AG10803 (cell line): Measurements from ENCODE around the gene NCK1.
"Not testable (repeated sequence)": the region's sequence is repeated elsewhere in the genome, so short reads cannot be mapped to it uniquely, and the experiment has no call there.

ENCODE experiments used
- DNase-seq: peaks from one replicate; pipeline ENCODE4 v3.0.0; 2010; ENCODE audit warnings: low read depth
- H3K4me3 ChIP-seq: 2 replicates; pipeline ENCODE4 v1.5.1; 2011; ENCODE audit warnings: mild to moderate bottlenecking, low read length, control low read depth
- TF ChIP-seq, protein P1 (sequence below): conservative IDR thresholded peaks from 2 replicates; pipeline ENCODE4 v1.5.1; 2011; ENCODE audit warnings: mild to moderate bottlenecking, low read length, control low read depth, inconsistent platforms

The NCK1 gene

GRCh38 chr3:136962927-136963326 lies 100.9 kb downstream of the NCK1 start:
- no peak for DNase-seq
- no peak overlapping the region for H3K4me3 ChIP-seq
- TF ChIP-seq, protein P1, sequence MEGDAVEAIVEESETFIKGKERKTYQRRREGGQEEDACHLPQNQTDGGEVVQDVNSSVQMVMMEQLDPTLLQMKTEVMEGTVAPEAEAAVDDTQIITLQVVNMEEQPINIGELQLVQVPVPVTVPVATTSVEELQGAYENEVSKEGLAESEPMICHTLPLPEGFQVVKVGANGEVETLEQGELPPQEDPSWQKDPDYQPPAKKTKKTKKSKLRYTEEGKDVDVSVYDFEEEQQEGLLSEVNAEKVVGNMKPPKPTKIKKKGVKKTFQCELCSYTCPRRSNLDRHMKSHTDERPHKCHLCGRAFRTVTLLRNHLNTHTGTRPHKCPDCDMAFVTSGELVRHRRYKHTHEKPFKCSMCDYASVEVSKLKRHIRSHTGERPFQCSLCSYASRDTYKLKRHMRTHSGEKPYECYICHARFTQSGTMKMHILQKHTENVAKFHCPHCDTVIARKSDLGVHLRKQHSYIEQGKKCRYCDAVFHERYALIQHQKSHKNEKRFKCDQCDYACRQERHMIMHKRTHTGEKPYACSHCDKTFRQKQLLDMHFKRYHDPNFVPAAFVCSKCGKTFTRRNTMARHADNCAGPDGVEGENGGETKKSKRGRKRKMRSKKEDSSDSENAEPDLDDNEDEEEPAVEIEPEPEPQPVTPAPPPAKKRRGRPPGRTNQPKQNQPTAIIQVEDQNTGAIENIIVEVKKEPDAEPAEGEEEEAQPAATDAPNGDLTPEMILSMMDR = no peak

GRCh38 chr3:136969539-136969938 lies 107.5 kb downstream of the NCK1 start:
- not testable (repeated sequence) for H3K4me3 ChIP-seq, DNase-seq

DNA sequence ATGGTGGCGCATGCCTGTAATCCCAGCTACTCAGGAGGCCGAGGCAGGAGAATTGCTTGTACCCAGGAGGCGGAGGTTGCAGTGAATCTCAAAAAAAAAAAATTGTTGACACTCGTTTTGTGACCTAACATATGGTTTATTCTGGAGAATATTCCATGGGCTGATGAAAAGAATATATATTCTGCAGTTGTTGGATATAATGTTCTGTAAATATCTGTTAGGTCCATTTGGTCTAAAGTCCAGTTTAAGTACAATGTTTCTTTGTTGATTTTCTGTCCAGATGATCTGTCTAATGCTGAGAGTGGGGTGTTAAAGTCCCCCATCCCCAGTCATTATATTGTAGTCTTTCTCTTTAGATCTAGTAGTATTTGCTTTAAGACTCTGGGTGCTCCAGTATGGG lies 111.3 kb downstream of the NCK1 start:
- TF ChIP-seq, protein P1 = no peak

DNA sequence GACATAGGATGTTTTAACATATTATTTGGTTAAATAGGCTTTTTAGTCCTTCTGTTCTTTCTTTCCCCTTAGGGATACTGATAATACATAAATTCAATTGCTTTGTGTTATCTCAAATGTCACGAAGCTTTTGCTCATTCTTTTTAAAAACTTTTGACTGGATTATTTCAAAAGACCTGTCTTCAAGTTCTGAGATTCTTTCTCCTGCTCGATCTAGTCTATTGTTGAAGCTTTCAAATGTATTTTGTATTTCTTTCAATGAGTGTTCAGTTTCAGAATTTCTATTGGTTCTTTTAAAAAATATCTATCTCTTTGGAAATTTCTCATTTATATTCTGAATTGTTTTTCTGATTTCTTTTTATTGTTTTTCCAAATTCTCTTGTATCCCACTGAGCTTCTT lies 112.7 kb downstream of the NCK1 start:
- DNase-seq = no peak
- TF ChIP-seq, protein P1 = no peak
- no peak overlapping the region for H3K4me3 ChIP-seq

More for the DNA sequence above, 111.3 kb downstream of the NCK1 start:
- no peak overlapping the region for H3K4me3 ChIP-seq
- DNase-seq = no peak

DNA sequence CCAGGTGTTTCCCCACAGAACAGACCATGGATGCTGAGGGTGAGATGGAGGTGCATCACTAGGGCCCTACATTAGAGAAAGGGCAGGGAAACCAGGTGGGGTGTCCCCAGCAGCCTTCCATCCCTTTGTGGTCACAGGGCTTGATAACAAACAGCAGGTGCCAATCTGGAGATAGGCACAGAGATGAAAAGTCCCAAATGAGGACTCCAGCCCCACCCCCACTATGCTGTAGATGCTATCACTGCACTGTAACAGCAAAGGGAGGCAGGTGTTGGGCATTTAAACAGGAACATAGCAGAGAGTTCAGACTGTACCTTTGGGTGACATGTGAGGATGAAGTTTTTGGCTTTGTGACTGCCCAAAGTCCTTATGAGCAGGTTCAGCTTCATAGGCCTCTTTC lies 117.2 kb downstream of the NCK1 start:
- no peak overlapping the region for H3K4me3 ChIP-seq
- DNase-seq = no peak
- TF ChIP-seq, protein P1 = no peak

DNA sequence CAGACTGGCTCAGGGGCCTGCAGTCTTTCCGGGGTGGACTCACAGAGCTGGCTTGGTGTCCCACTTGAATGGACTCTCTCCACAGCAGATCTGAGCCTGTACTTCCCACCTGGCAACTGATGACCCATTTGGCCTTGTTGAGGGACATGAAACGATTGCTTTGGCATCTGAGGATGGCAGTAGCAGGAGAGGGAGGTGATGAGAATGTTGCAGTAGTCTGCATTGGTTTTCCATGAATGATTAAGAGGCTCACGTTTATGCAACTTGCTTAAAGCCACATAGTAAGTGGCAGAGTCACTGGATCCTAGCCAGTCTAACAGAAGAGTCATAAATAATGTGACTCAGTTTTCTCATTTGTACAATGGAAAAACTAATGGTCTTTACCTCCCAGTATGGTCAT lies 117.7 kb downstream of the NCK1 start:
- TF ChIP-seq, protein P1 = no peak
- peak; percentile 68 for DNase-seq
- H3K4me3 ChIP-seq = no peak overlapping the region

DNA sequence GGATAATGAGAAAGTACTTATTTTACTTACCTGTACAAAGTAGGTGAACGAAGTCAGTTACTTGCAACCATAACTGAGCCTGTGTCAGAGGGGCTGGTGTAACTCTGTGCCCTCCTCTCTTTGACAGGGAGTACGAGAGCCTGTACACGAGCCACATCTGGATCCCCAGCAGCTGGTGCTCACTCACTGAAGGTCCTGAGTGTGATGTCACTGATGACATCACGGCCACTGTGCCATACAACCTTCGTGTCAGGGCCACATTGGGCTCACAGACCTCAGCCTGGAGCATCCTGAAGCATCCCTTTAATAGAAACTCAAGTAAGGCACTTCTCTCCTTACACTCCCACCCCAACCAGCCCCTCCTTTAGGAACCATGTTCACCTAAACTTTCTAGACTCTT lies 120.0 kb downstream of the NCK1 start:
- H3K4me3 ChIP-seq = no peak overlapping the region
- TF ChIP-seq, protein P1 = no peak

GRCh38 chr3:136982520-136983138 lies 120.6 kb downstream of the NCK1 start:
- TF ChIP-seq, protein P1 = no peak
- no peak for DNase-seq
- H3K4me3 ChIP-seq = no peak overlapping the region

More for the DNA sequence above, 120.0 kb downstream of the NCK1 start:
- DNase-seq = no peak
